Endothelial cell of umbilical vein (primary cell): ENCODE results near the gene FBXO7. TPM values are rescaled to one million over a fixed set of nuclear protein-coding genes. Genes with fewer than 3 reads are reported as not detected.

Experiments used
- BruUV-seq: library from RNA; stranded (reverse); fragments of 400-500 nt; replicated peaks from 2 replicates; lab custom pipeline; 2021; lab: Mats Ljungman, UMichigan
- CTCF ChIA-PET: fragments of 300-600, 350-600 bp; sonication (Branson Sonifier 250); formaldehyde crosslinking; loops from one replicate; lab custom pipeline; 2021; ENCODE audit warnings: antibody characterized with exemption, inconsistent platforms; lab: Charles Lee
- POLR2A ChIA-PET: fragments of 300-600, 350-600 bp; sonication (Branson Sonifier 250); formaldehyde crosslinking; loops from one replicate; lab custom pipeline; 2021; ENCODE audit warnings: antibody characterized with exemption, inconsistent platforms; lab: Charles Lee
- DNase-seq: peaks from one replicate; pipeline ENCODE4 v3.0.0-alpha.2; 2011; ENCODE audit warnings: low read depth, low spot score
- FAIRE-seq: peaks from 2 replicates; lab custom pipeline; 2011; peaks lifted over from hg19 to GRCh38; lab: Jason Lieb, UNC
- H2AFZ ChIP-seq: 2 replicates; pipeline ENCODE4 v1.6.0; 2012; ENCODE audit warnings: low read depth, low read length, control low read depth, inconsistent platforms
- H3K27ac ChIP-seq: 2 replicates; pipeline ENCODE4 v1.5.1; 2011; ENCODE audit warnings: low read depth, mild to moderate bottlenecking, control low read depth, low read length, moderate library complexity; ENCODE audit not compliant: insufficient read depth
- H3K27me3 ChIP-seq, 2 experiments: 2 replicates each; pipeline versions ENCODE4 v1.6.0 to v1.6.1; 2011; ENCODE audit warnings: low read length in 2 of 2, mixed read lengths in 1 of 2; ENCODE audit not compliant: control insufficient read depth in 2 of 2, insufficient read depth in 2 of 2
- H3K36me3 ChIP-seq, 2 experiments: 2 replicates in 1 of 2; 3 replicates in 1 of 2; pipeline ENCODE4 v1.5.1; 2011; ENCODE audit warnings: low read length in 2 of 2, mild to moderate bottlenecking in 1 of 2, moderate library complexity in 1 of 2; ENCODE audit not compliant: control insufficient read depth in 2 of 2, insufficient read depth in 2 of 2; ENCODE audit errors: extremely low read depth in 1 of 2
- H3K4me1 ChIP-seq: 3 replicates; pipeline ENCODE4 v1.5.1; 2011; ENCODE audit warnings: mild to moderate bottlenecking, low read length; ENCODE audit not compliant: control insufficient read depth, insufficient read depth; ENCODE audit errors: extremely low read depth
- H3K4me2 ChIP-seq: 2 replicates; pipeline ENCODE4 v1.6.1; 2011; ENCODE audit warnings: low read length, control low read depth, mixed read lengths; ENCODE audit not compliant: insufficient read depth
- H3K4me3 ChIP-seq, 3 experiments: fragments of 200-600 bp in 1 of 3; sonication (generic), shearing (Covaris generic) in 1 of 3; replicated peaks in 1 of 3; 2 replicates each; pipeline ENCODE4 v1.5.1; 2011 to 2016; ENCODE audit warnings: control low read depth in 3 of 3, low read length in 3 of 3, mild to moderate bottlenecking in 2 of 3, inconsistent platforms in 1 of 3, low read depth in 1 of 3, moderate library complexity in 1 of 3; ENCODE audit not compliant: insufficient read depth in 1 of 3
- H3K79me2 ChIP-seq: 2 replicates; pipeline ENCODE4 v1.6.0; 2012; ENCODE audit warnings: low read length, inconsistent platforms; ENCODE audit not compliant: control insufficient read depth, insufficient read depth
- H3K9ac ChIP-seq: replicated peaks from 2 replicates; pipeline ENCODE3; 2011; ENCODE audit warnings: low read length, control low read depth; ENCODE audit not compliant: insufficient read depth; ENCODE audit errors: extremely low read depth
- H3K9me1 ChIP-seq: replicated peaks from 3 replicates; pipeline ENCODE4 v1.6.0; 2011; ENCODE audit warnings: mild to moderate bottlenecking, low read length; ENCODE audit not compliant: control insufficient read depth, insufficient read depth; ENCODE audit errors: extremely low read depth
- H3K9me3 ChIP-seq: replicated peaks from 2 replicates; pipeline ENCODE4 v1.5.1; 2012; ENCODE audit warnings: low read length, inconsistent platforms; ENCODE audit not compliant: control insufficient read depth, insufficient read depth
- H4K20me1 ChIP-seq: replicated peaks from 2 replicates; pipeline ENCODE3; 2011; ENCODE audit warnings: mild to moderate bottlenecking, low read length; ENCODE audit not compliant: control insufficient read depth, insufficient read depth; ENCODE audit errors: extremely low read depth
- CTCF ChIP-seq, 2 donors: IDR thresholded peaks; 1 replicate in 1 of 2; 2 replicates in 1 of 2; pipeline ENCODE4 v1.5.1; 2011; ENCODE audit warnings: low read length in 2 of 2, mild to moderate bottlenecking in 2 of 2, moderate library complexity in 2 of 2, control low read depth in 1 of 2, inconsistent platforms in 1 of 2, low read depth in 1 of 2; ENCODE audit not compliant: insufficient read depth in 1 of 2; ENCODE audit errors: extremely low read depth in 1 of 2
- EZH2 ChIP-seq: IDR thresholded peaks from 2 replicates; pipeline ENCODE4 v1.6.1; 2012; ENCODE audit warnings: borderline replicate concordance, low read depth, mild to moderate bottlenecking, moderate library complexity, low read length, inconsistent platforms; ENCODE audit not compliant: severe bottlenecking
- FOS ChIP-seq: IDR thresholded peaks from 2 replicates; pipeline ENCODE4 v1.6.1; 2011; ENCODE audit warnings: mild to moderate bottlenecking, low read length, moderate library complexity, borderline replicate concordance; ENCODE audit not compliant: insufficient read depth
- GATA2 ChIP-seq: IDR thresholded peaks from 2 replicates; pipeline ENCODE4 v1.7.0; 2011; ENCODE audit warnings: low read depth, mild to moderate bottlenecking, moderate library complexity, mixed read lengths, low read length; ENCODE audit not compliant: insufficient read length, insufficient read depth
- JUN ChIP-seq: IDR thresholded peaks from 2 replicates; pipeline ENCODE4 v1.6.1; 2011; ENCODE audit warnings: borderline replicate concordance, low read depth; ENCODE audit not compliant: insufficient read length, insufficient read depth
- MYC ChIP-seq: IDR thresholded peaks from one replicate; pipeline ENCODE4 v1.6.1; 2011; ENCODE audit warnings: mild to moderate bottlenecking, low read depth, low read length
- POLR2A ChIP-seq: IDR thresholded peaks from 2 replicates; pipeline ENCODE4 v1.6.1; 2012; ENCODE audit warnings: low read depth, mild to moderate bottlenecking, control low read depth, low read length
- POLR2AphosphoS5 ChIP-seq: IDR thresholded peaks from 2 replicates; pipeline ENCODE4 v1.6.1; 2012; ENCODE audit warnings: low read depth, mild to moderate bottlenecking, control low read depth, low read length, moderate library complexity; ENCODE audit not compliant: insufficient read depth
- dilution Hi-C: fragments of 300-500 bp; cut with MboI; formaldehyde crosslinking; loops from one replicate; pipeline ENCODE4 v1.15.0; 2019; ENCODE audit warnings: low sequenced_read_pairs; ENCODE audit not compliant: extremely low pct_ligation_motif_present
- intact Hi-C: fragments of 100-400 bp; cut with micrococcal nuclease; formaldehyde crosslinking; loops from one replicate; pipeline ENCODE4 v1.10.0; 2022
- polyA plus RNA-seq, 4 experiments: library from polyadenylated mRNA; depleted of rRNA in 3 of 4; stranded (reverse) in 3 of 4; unstranded in 1 of 4; fragments of >200 nt; gene quantifications; 2 replicates each; pipeline versions ENCODE4 v1.2.1 to v1.2.3, GENCODE V29; 2011 to 2012; ENCODE audit warnings: missing spikeins in 1 of 4
- total RNA-seq: library from RNA; stranded (reverse); gene quantifications from 2 replicates; pipeline ENCODE4 v1.2.3, GENCODE V29; 2021
- TF ChIP-seq, protein P1 (sequence below): IDR thresholded peaks from 2 replicates; pipeline ENCODE4 v1.6.1; 2011; ENCODE audit not compliant: insufficient read depth, insufficient read length

Gene FBXO7
- total and polyA plus RNA-seq, 2 donors (not counting 3 experiments of a cell fraction or from before 2014, with no cell fraction given): 81.1 to 112 TPM

DNA sequence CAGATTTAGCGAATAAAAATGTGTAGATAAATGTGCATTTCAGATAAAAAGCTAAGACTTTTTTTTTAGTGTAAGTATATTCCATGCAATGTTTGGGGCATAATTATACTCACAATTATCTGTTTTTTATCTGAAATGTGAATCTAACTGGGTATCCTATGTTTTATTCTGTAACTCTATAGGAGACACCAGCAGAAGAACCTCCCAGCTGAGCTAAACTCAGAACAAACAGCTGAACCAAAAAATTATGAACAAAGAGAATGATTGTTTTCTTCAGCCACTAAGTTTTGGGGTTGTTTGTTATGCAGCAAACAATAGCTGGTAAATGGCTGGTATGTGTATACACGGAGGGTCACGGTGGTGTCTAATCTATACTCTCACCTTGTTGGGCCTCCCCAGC, 42.9 kb downstream of the FBXO7 start:
- Histone ChIP-seq H3K79me2 (no peaks in the 10 kb centered on the region), H4K20me1 (no peaks in the 10 kb centered on the region), H3K4me2 (no peak overlapping the region), H3K4me1 (no peaks in the 10 kb centered on the region), H3K27ac (no peak overlapping the region), H3K27me3 (peaks cover 0 to 2% of the 10 kb centered on the region in 2 experiments), H3K9ac (no peak overlapping the region), H3K9me1 (no peaks in the 10 kb centered on the region), H3K4me3 (no peak overlapping the region), H3K9me3 (no peaks in the 10 kb centered on the region), H3K36me3 (no peaks in the 10 kb centered on the region), H2AFZ (no peak overlapping the region)
- no peak for DNase-seq
- intact Hi-C loops: no loop called here
- dilution Hi-C loops: no loop called here
- ChIA-PET CTCF (interaction anchor here (3.5 kb wide), 1 partner anchor 11 kb away, joined by 21 read pairs; no protein-coding TSS in a partner anchor), POLR2A (interaction anchor here (0.5 kb wide), 1 partner anchor 137 kb away, joined by 3 read pairs; no protein-coding TSS in a partner anchor)
- no peak for FAIRE-seq
- no TSS peak for BruUV-seq
- TF ChIP-seq FOS (no peak), CTCF (IDR thresholded peaks at IDR 0.05; ENCODE audit: extremely low read depth in 1 of 2, insufficient read depth in 1 of 2, low read depth in 1 of 2, low read length in 2 of 2) (no peak), EZH2 (no peak), MYC (no peak), POLR2AphosphoS5 (no peak), GATA2 (no peak), JUN (no peak), POLR2A (no peak)
- TF ChIP-seq, protein P1, sequence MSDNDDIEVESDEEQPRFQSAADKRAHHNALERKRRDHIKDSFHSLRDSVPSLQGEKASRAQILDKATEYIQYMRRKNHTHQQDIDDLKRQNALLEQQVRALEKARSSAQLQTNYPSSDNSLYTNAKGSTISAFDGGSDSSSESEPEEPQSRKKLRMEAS: no peak
